Esophagus muscularis mucosa (tissue), 4 donors: ENCODE data around the gene SIGLEC6.

Source experiments
- EP300 ChIP-seq: sonication (generic); formaldehyde crosslinking; IDR thresholded peaks from one replicate; pipeline ENCODE4 v1.6.1; 2017; ENCODE audit warnings: antibody characterized with exemption
- POLR2A ChIP-seq: fragments of 450-650 bp; IDR thresholded peaks from one replicate; pipeline ENCODE4 v1.6.1; 2017; ENCODE audit warnings: antibody characterized with exemption, moderate library complexity, mild to moderate bottlenecking, low read depth
- POLR2AphosphoS5 ChIP-seq, 2 donors: sonication (generic); formaldehyde crosslinking; IDR thresholded peaks; one replicate each; pipeline ENCODE4 v1.6.1; 2017; ENCODE audit warnings: antibody characterized with exemption in 2 of 2
- TF ChIP-seq, protein P1 (sequence below), 3 experiments: fragments of 200-600 bp in 2 of 3; fragments of 450-650 bp in 1 of 3; sonication (generic) in 2 of 3; IDR thresholded peaks; one replicate each; pipeline ENCODE4 v1.5.1; 2017 to 2019; ENCODE audit warnings: antibody characterized with exemption in 3 of 3, mild to moderate bottlenecking in 2 of 3, moderate library complexity in 1 of 3

DNA sequence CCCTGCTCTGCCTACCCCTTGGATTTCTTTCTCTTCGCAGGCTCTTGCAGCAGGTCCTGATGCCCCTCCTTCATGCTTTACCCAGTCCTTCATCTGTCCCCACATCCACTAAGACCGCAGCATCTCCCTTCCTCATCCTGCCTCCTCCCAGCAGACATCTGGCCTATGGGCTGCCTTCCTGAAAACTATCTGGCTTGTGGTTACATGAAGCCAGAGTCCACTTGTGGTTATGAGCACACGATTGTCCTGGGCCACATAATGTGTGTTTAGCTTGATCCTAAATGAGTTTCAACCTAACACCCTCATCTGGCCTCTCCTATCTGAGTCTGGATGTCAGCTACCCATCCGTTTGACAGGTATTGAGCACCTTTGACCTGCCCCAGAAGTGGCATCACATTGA lies 34.1 kb upstream of the SIGLEC6 start:
- TF ChIP-seq POLR2A (no peak), EP300 (no peak), POLR2AphosphoS5 (IDR thresholded peaks at IDR 0.05) (no peak)
- TF ChIP-seq, protein P1, sequence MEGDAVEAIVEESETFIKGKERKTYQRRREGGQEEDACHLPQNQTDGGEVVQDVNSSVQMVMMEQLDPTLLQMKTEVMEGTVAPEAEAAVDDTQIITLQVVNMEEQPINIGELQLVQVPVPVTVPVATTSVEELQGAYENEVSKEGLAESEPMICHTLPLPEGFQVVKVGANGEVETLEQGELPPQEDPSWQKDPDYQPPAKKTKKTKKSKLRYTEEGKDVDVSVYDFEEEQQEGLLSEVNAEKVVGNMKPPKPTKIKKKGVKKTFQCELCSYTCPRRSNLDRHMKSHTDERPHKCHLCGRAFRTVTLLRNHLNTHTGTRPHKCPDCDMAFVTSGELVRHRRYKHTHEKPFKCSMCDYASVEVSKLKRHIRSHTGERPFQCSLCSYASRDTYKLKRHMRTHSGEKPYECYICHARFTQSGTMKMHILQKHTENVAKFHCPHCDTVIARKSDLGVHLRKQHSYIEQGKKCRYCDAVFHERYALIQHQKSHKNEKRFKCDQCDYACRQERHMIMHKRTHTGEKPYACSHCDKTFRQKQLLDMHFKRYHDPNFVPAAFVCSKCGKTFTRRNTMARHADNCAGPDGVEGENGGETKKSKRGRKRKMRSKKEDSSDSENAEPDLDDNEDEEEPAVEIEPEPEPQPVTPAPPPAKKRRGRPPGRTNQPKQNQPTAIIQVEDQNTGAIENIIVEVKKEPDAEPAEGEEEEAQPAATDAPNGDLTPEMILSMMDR (IDR thresholded peaks at IDR 0.05), result no peak
